ENCODE data around the gene SLC2A4. TPM values are rescaled to one million over a fixed set of nuclear protein-coding genes. Genes with fewer than 3 reads are reported as not detected.
A peak's percentile ranks its signal among the peaks of the same experiment; 100 is the strongest.

SLC2A4 gene
- polyA plus RNA-seq, 3 donors, result not detected

DNA sequence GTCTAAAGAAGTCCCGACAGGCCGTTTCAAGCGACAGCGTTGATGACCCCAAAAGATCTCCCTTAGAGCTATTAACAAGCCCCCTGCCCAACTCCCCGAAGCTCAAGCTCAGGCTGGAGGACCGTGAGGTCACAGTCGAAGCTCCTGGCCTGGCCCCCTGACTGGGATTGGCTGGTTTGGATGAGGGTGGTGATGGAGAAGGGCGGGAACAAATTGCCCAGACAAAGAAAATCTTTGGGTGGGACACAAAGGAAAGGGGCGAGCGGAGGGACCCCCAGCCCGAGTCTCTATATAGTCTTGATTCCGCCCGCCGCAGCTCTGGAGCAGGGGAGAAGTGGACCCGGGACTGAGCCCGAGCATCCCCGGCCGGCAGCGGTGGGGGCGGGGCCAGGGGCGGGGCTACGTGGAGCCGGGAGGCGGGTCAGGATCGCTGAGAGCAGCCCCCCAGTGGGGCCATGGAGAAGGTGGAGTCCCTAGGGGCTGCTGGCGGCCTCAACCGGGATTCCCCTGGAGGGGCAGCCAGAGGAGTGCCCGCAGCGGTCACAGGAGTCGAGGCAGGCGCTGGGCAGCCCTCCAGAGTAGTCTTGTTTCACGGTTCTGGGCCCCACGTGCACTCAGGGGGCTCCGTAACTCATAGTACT lies 48.6 kb downstream of the SLC2A4 start:
- 1% methylated on average over 31 of the region's 34 CpGs for WGBS (ENCODE audit: insufficient coverage)
- peak overlapping the region; percentile 99 for H3K4me2 ChIP-seq (replicated peaks; ENCODE audit: extremely low read depth, low read length, poor library complexity, severe bottlenecking)
- H3K9me3 ChIP-seq (replicated peaks in 1 of 2; ENCODE audit: control insufficient read depth in 1 of 2, insufficient read depth in 1 of 2, low read length in 2 of 2), result no peaks in the 10 kb centered on the region
- no peaks in the 10 kb centered on the region for H4K20me1 ChIP-seq (ENCODE audit: insufficient read depth, low read length)
- peak overlapping the region; percentile 66 for H3K9ac ChIP-seq (ENCODE audit: insufficient read depth, low read length, poor library complexity, severe bottlenecking)
- Mint-ChIP-seq H3K9me3 (no peaks in the 10 kb centered on the region), H3K4me1 (peaks cover 36% of the 10 kb centered on the region), H3K4me3 (peak overlapping the region; percentile 91 to 98), H3K27ac (peak overlapping the region; percentile 96 to 100 (median 98)), H3K36me3 (peaks cover 13 to 21% of the 10 kb centered on the region in 2 donors), H3K27me3 (ENCODE audit: low read depth in 3 of 3) (peaks cover 0 to 6% (median 0%) of the 10 kb centered on the region in 3 donors)
- intact Hi-C loops (cut with micrococcal nuclease), result loop anchor here in 1 of 2 donors (2.0 to 10.0 kb wide), 3 partner anchors 21 to 245 kb away; partner anchors contain the start of gene CD68
- peaks cover 34 to 39% of the 10 kb centered on the region in 2 donors for H3K4me1 ChIP-seq (ENCODE audit: control insufficient read depth in 1 of 2, insufficient read depth in 2 of 2, low read length in 2 of 2)
- H3K4me3 ChIP-seq (replicated peaks in 1 of 3; ENCODE audit: low read depth in 2 of 3, low read length in 3 of 3), result peak overlapping the region; percentile 80 to 91 (median 81)
- peaks cover 11 to 20% of the 10 kb centered on the region in 2 donors for H3K36me3 ChIP-seq (replicated peaks in 1 of 2; ENCODE audit: control insufficient read depth in 1 of 2, insufficient read depth in 2 of 2, low read length in 2 of 2)
- H3K27ac ChIP-seq (ENCODE audit: low read depth in 1 of 2, low read length in 2 of 2), result peak overlapping the region; percentile 92
- DNase-seq, result peak; percentile 56 to 72 (median 66)
- H2AFZ ChIP-seq (ENCODE audit: insufficient read depth, low read depth, low read length, poor library complexity, severe bottlenecking), result peak overlapping the region; percentile 91
- peaks cover 18% of the 10 kb centered on the region for H3K79me2 ChIP-seq (ENCODE audit: insufficient read depth, low read length)
- no peaks in the 10 kb centered on the region for H3K27me3 ChIP-seq (ENCODE audit: control insufficient read depth in 2 of 2, insufficient read depth in 2 of 2, low read length in 2 of 2)
- TF ChIP-seq, protein P1, sequence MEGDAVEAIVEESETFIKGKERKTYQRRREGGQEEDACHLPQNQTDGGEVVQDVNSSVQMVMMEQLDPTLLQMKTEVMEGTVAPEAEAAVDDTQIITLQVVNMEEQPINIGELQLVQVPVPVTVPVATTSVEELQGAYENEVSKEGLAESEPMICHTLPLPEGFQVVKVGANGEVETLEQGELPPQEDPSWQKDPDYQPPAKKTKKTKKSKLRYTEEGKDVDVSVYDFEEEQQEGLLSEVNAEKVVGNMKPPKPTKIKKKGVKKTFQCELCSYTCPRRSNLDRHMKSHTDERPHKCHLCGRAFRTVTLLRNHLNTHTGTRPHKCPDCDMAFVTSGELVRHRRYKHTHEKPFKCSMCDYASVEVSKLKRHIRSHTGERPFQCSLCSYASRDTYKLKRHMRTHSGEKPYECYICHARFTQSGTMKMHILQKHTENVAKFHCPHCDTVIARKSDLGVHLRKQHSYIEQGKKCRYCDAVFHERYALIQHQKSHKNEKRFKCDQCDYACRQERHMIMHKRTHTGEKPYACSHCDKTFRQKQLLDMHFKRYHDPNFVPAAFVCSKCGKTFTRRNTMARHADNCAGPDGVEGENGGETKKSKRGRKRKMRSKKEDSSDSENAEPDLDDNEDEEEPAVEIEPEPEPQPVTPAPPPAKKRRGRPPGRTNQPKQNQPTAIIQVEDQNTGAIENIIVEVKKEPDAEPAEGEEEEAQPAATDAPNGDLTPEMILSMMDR (IDR thresholded peaks at IDR 0.05), result no peak

GRCh38 chr17:7330638-7331015 lies 49.1 kb downstream of the SLC2A4 start:
- Histone ChIP-seq H4K20me1 (ENCODE audit: insufficient read depth, low read length) (no peaks in the 10 kb centered on the region), H3K9me3 (replicated peaks in 1 of 2; ENCODE audit: control insufficient read depth in 1 of 2, insufficient read depth in 1 of 2, low read length in 2 of 2) (no peaks in the 10 kb centered on the region), H3K4me1 (ENCODE audit: control insufficient read depth in 1 of 2, insufficient read depth in 2 of 2, low read length in 2 of 2) (peaks cover 36 to 43% of the 10 kb centered on the region in 2 donors), H3K4me2 (replicated peaks; ENCODE audit: extremely low read depth, low read length, poor library complexity, severe bottlenecking) (peak overlapping the region; percentile 99), H3K36me3 (replicated peaks in 1 of 2; ENCODE audit: control insufficient read depth in 1 of 2, insufficient read depth in 2 of 2, low read length in 2 of 2) (peaks cover 7 to 15% of the 10 kb centered on the region in 2 donors), H3K27me3 (ENCODE audit: control insufficient read depth in 2 of 2, insufficient read depth in 2 of 2, low read length in 2 of 2) (no peaks in the 10 kb centered on the region), H3K79me2 (ENCODE audit: insufficient read depth, low read length) (peaks cover 18% of the 10 kb centered on the region), H3K9ac (ENCODE audit: insufficient read depth, low read length, poor library complexity, severe bottlenecking) (peak overlapping the region; percentile 66), H2AFZ (ENCODE audit: insufficient read depth, low read depth, low read length, poor library complexity, severe bottlenecking) (peak overlapping the region; percentile 91), H3K27ac (ENCODE audit: low read depth in 1 of 2, low read length in 2 of 2) (peak overlapping the region; percentile 92), H3K4me3 (replicated peaks in 1 of 3; ENCODE audit: low read depth in 2 of 3, low read length in 3 of 3) (peak overlapping the region; percentile 80 to 91 (median 81))
- 60% methylated on average over 10 of the region's 13 CpGs for WGBS (ENCODE audit: insufficient coverage)
- DNase-seq, result no peak
- intact Hi-C loops (cut with micrococcal nuclease), result no loop called here
- Mint-ChIP-seq H3K9me3 (no peaks in the 10 kb centered on the region), H3K27me3 (ENCODE audit: low read depth in 3 of 3) (peaks cover 0 to 6% (median 0%) of the 10 kb centered on the region in 3 donors), H3K4me1 (peaks cover 41% of the 10 kb centered on the region), H3K36me3 (peaks cover 10 to 16% of the 10 kb centered on the region in 2 donors), H3K4me3 (peak overlapping the region in 1 of 2 donors; percentile 98), H3K27ac (peak overlapping the region in 4 of 7 donors; percentile 68 to 99 (median 98))
- TF ChIP-seq, protein P1 (IDR thresholded peaks at IDR 0.05), result no peak
